HG03045 (cell line): ENCODE data around the gene PNLDC1.
"Not testable (repeated sequence)": the region's sequence is repeated elsewhere in the genome, so short reads cannot be mapped to it uniquely, and the experiment has no call there.

Experiments used
- ATAC-seq: cut with Tn5 transposase; IDR thresholded peaks from one replicate; pipeline ENCODE4 v1.9.1; 2021; ENCODE audit warnings: mild to moderate bottlenecking, moderate library complexity; ENCODE audit not compliant: unreplicated experiment

The PNLDC1 gene

GRCh38 chr6:159844737-159845645 lies 44.9 kb downstream of the PNLDC1 start:
- no peak for ATAC-seq

- ATAC-seq = not testable (repeated sequence)
Observed at GRCh38 chr6:159848552-159848951, 48.5 kb downstream of the PNLDC1 start.

DNA sequence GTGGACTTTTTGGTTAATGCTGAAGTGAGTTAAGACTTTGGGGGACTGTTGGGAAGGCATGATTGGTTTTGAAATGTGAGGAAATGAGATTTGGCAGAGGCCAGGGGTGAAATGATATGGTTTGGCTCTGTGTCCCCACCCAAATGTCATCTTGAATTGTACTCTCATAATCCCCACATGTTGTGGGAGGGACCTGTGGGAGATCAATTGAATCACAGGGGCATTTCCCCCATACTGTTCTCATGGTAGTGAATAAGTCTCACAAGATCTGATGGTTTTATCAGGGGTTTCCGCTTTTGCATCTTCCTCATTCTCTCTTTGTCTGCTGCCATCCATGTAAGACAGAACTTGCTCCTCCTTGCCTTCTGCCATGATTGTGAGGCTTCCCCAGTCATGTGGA lies 49.8 kb downstream of the PNLDC1 start:
- not testable (repeated sequence) for ATAC-seq

DNA sequence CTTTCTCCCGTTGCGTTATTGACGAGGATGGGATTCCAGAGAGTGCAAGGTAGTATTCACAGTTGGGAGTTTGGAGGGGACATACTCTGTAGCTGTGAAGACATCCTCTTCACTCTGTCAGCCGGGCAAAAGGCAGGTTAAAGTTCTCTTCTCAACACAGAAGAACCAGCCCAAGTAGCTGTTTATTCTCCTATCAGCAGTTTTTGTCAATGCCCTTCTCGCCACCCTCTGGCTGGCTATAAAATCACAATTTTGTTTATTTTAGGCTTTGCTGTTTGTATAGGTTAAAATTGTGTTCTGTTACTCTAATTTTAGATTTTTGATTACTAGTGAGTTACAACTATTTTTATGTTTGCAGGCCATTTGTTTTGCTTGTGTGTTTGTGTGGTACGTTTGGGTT lies 52.8 kb downstream of the PNLDC1 start:
- no peak for ATAC-seq

GRCh38 chr6:159853754-159854153 lies 53.7 kb downstream of the PNLDC1 start:
- ATAC-seq = no peak

GRCh38 chr6:159854959-159855358 lies 54.9 kb downstream of the PNLDC1 start:
- ATAC-seq = no peak

DNA sequence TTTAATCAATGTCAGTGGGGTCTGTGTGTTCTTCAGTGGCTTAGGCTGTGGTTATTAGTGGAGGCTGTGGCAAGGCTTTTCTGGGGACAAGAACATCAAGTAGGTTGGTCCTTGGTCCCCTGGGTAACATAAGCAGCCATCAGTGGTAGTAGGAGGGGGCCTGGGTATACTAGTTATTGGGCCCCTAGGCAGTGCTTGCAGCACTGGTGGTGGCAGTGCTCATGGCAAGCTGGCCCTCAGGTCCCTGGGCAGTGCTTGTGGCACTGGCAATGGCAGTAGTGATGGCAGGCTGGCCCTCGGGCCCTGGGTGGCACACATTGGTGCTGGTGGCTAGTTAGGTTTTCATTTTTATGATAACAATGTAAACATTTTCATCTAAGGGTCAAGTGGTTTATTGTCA lies 58.2 kb downstream of the PNLDC1 start:
- ATAC-seq = no peak

DNA sequence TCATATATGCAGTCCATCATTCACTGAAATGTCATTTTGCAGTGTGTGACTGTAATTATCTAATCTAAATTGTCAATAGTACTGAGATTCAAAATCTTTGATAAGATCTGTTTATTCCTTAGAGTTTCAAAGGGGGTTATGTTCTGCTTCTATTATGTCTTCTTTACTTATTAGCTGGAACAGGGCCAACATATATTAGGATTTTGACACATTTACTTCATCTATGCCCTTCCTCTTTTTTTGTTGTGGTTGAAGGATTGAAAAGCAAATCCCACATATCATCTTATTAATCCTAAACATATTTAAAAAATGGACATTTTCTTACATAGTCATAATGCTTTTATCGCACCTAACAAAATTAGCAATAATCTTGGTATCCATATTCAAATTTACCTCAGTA lies 60.4 kb downstream of the PNLDC1 start:
- ATAC-seq = no peak

DNA sequence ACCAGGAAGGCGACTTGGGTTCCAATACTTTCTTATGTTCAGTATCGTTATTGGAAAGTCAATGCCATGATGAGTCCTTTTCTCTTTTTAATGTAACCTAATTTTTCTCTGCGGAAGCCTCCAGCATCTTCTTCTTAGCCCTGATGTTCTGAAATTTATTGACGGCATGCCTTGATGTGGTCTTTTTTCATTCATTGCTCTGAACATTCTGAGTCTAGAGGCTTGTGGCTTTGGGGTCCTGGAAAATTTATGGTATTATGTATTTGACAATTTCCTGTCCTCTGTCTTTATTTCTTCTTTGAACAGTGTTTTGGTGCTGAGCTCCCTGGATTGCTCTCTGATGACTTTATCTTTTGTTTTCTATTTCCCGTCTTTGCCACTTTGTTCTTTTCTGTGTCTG lies 62.0 kb downstream of the PNLDC1 start:
- no peak for ATAC-seq

GRCh38 chr6:159863341-159863740 lies 63.3 kb downstream of the PNLDC1 start:
- ATAC-seq = not testable (repeated sequence)

GRCh38 chr6:159865226-159865920 lies 65.3 kb downstream of the PNLDC1 start:
- ATAC-seq = no peak

DNA sequence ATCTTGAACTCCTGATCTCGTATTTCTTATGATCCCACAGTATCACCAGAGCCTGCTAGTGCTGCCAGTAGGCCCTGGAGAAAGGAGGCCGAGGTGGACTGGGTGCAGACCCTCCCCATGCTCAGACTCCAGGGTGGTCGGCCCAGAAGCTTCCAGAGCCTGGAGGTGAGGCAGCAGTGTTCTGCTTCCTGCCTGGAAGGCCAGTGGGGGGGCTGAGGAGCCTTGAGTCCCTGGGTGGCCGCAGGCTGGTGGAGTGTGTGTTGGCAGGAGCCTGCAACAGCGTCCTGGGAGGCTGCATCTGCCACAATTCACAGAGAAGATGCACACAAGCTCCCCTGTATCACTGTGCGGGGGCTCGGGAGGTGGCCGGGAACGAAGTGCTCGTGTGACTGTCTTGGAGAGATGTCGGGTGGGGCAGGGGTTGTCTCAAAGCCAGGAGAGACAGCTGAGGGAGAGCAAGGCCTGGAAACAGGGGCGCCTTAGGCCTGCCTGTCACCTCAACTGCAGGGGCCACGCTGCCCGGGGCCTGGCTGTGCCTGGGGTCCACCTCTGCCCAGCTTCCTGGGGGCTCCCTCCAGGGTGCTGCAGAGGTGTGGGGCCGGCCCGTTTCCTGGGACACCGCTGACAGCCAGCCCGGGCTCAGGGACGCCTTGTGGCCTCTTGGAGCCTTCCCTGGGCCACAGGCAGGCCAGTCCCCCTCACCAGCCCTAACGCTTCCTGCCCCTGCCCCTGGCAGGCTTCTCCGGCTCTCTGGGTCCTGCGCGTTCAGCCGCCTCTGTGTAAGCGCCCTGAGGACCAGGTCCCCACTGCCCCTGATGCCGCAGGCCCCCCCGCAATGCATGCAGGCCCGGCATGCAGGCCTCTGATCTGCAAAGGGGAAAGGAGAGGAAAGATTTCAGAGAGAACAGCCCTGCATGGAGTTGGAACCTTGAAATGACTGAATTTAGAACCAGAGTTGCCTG lies 66.5 kb downstream of the PNLDC1 start:
- ATAC-seq = no peak
